Measurements from ENCODE around the gene TMEM63C.
A peak's percentile ranks its signal among the peaks of the same experiment; 100 is the strongest.
"Not testable (repeated sequence)": the region's sequence is repeated elsewhere in the genome, so short reads cannot be mapped to it uniquely, and the experiment has no call there.

The TMEM63C gene

DNA sequence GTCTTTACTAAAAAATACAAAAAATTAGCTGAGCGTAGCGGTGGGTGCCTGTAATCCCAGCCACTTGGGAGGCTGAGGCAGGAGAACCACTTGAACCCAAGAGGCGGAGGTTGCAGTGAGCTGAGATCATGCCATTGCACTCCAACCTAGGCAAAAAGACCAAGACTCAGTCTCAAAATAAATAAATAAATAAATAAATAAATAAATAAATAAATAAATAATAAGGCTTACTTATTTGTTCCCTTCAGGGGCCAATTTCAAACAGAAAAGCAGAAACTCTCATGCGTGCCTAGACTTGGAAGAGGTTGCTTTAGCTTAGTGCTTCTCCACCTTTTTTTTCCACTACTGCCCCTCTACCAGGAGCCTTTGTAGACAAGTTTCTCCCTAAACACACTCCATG is 99.3 kb downstream of the TMEM63C start:
- DNase-seq: not testable (repeated sequence)

- no peak for DNase-seq
Observed at GRCh38 chr14:77281852-77282410, 100.3 kb downstream of the TMEM63C start.

DNA sequence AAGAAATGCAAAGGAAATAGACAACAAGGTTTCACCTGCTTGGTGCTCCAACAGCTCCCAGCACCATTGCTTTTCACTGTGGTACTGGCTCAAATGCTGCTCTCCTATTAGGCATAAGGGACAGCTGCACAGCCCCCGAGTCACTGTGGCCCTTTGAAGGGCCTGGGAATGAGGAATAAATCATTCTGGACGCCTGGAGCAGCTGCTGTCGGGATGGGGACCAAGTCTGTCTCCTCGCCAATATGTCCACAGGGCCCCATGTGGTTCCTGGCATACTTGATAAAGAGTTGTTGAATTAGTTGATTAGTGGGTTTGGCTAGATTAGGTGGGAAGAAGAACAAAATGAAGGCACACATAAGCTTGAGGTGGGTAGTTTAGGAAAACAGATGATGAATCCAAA is 102.5 kb downstream of the TMEM63C start:
- DNase-seq: no peak

DNA sequence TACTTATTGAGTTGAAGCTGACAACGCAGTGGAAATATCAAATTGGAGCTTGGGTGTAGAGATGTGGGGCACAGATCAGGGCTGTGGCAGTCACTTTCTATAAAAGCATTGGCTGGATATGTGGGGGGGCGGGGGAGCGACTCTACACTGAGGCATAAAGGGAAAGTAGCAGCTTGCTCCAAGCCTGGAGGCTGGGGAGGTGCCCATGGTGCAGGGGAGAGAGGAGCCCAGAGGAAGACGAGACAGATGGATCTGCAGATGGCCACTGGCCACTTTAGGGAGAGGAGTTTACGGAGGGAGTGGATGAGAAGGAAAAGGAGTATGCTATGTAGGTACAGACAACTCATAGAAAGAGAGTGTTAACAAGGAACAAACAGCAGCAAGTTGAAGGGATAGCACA is 102.9 kb downstream of the TMEM63C start:
- DNase-seq: no peak

GRCh38 chr14:77286576-77286975 is 105.0 kb downstream of the TMEM63C start:
- no peak for DNase-seq

DNA sequence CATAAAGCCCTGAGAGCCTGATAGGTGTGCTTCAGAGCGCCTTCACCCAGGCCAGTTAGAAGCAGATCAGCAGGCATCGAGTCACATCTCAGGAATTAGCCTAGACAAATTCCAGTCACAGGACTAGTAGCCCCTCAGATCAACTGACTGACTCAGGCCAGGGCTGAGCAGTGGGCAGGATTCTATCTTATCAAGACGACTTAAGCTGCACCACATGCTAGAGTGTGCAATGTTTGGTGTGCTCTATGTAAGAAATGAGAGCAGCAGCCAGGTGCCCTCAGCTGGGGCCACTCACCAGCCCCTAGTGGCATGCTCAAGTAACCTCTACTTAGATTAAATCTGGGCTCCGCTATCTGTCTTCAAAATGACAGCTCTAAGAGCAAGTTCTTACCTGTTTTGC is 109.1 kb downstream of the TMEM63C start:
- DNase-seq: no peak

- DNase-seq: no peak
Observed at GRCh38 chr14:77296155-77296554, 114.6 kb downstream of the TMEM63C start.

DNA sequence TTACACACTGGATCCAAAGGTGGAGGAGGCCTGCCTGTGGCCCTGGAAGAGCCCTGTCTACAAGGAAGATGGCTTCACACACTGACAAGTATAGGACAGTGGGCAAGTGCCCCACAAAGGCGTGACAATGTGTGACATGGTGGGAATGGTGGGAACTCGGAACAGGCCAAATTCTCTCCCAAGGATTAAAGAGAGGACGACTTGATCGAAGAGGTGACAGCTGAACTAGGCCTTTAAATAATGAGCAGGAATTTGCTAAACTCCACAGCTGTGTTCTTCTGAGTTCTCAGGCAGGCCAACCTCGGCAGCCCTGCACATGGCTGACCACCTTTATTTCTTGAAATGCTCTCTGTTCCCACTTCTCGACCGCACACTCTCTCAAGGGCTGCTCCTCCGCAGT is 115.3 kb downstream of the TMEM63C start:
- no peak for DNase-seq

GRCh38 chr14:77299771-77300170 is 118.2 kb downstream of the TMEM63C start:
- DNase-seq: no peak

DNA sequence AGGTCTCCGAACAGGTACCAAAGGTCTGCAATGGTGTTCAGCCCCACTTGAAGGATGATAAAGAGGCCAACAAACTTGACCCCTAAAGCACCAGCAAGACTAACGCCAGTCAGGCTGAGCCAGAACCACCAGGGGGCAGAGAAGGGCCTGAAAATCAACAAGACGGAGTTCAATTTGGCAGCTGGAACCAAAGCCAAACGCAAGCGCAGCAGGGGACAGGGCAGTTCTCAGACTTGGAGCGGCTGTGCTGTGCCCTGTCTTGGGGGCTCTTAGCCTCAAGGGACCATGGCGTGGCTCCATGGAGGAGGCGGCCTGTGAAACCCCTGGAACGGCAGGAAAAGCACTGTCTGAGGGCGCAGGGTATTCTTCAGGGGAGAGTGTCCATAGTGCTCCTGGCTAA is 119.5 kb downstream of the TMEM63C start:
- peak in 1 of 2 experiments; percentile 34 for DNase-seq

DNA sequence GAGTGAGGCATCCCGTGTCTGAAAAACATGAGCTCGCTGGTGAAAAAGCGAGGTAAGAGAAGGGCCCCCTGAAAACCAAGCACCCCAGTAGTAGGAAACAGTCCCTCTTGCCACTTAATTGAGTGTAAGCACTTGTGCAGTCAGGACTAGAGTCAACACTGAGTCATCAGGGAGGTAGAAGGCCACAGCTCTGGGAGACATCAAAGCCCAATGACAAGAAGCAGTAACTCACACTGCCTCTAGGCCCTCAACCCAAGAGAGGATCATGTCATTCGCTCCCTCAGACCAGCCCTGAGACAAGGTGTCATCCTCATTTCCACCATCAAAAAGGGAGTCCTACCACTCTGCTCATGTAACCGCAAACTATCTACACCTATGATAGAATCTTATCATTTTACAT is 121.3 kb downstream of the TMEM63C start:
- DNase-seq: no peak

- DNase-seq: peak; percentile 71 to 87
Observed at GRCh38 chr14:77303417-77304156, 122.0 kb downstream of the TMEM63C start.

DNA sequence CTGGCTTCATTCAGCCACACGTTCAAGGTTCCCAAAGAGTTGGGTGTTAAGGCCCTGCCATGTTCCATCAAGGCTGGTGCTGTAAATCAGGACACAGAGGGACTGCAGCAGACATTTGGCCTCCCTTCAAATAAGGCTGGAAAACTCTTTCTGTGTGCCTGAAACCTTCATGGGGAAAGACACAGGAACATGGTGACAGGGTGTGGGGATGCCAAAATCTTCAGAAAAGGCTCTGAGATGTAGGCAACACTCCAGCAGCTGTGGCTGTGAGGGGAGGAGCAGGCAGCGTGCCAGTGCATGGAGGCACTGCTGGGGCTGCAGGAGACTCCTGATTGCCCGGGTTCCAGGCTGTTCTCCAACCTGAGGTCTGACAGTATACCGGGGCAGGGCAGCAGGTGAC is 124.1 kb downstream of the TMEM63C start:
- no peak for DNase-seq

GRCh38 chr14:77306416-77306815 is 124.8 kb downstream of the TMEM63C start:
- DNase-seq: no peak

DNA sequence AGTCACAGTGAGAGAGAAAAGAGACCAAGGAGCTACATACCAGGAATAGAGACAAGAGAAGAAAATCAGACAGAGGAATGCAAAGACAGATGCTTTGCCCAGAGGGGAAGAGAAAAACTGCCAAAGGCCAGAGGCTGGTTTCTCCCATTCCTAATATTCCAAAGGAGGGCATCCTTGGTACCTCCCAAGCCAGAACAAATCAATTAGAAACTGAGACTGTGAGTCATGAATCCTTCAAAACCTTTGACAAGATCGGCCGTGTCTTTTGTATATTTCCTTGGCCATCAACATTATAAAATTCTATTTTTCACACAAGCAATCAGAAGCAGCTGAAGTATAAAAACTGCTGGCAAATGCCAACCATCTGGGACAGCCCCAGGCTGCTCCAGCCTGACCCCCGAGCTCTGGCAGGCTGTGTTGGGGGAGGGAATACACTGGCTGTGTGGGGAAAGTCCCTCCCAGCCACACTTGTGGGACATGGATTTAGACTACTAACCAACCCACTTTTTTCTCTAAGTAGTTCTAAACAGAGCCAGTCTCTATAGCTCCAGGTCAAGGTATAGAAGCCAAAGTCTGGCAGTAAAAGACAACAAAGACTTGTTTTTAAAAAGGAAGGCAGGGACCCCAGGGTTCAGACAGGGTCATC is 125.4 kb downstream of the TMEM63C start:
- no peak for DNase-seq
